Adrenal gland (tissue), 12 donors: Measurements from ENCODE around the gene CCL11. TPM values are rescaled to one million over a fixed set of nuclear protein-coding genes. Genes with fewer than 3 reads are reported as not detected.

ENCODE experiments used
- DNase-seq, 7 donors: peaks; one replicate each; pipeline ENCODE4 v3.0.0-alpha.2; 2019 to 2020
- H3K27ac ChIP-seq, 5 donors: fragments of 200-600 bp; sonication (generic) in 4 of 5; 1 replicate in 3 of 5; 2 replicates in 2 of 5; pipeline versions ENCODE4 v1.5.1 to v1.8.0; 2016 to 2020; ENCODE audit warnings: mild to moderate bottlenecking in 1 of 5
- H3K27me3 ChIP-seq: fragments of 200-600 bp; 2 replicates; pipeline ENCODE4 v1.8.0; 2021
- H3K36me3 ChIP-seq, 2 donors: fragments of 200-600 bp; replicated peaks in 1 of 2; 1 replicate in 1 of 2; 2 replicates in 1 of 2; pipeline versions ENCODE4 v1.5.1 to v1.8.0; 2018 to 2022
- H3K4me1 ChIP-seq, 2 donors: fragments of 200-600 bp; replicated peaks in 1 of 2; 1 replicate in 1 of 2; 2 replicates in 1 of 2; pipeline versions ENCODE4 v1.5.1 to v1.8.0; 2018 to 2021
- H3K4me3 ChIP-seq, 4 donors: fragments of 200-600 bp; sonication (generic) in 3 of 4; one replicate each; pipeline ENCODE4 v1.5.1; 2016 to 2018
- H3K9me3 ChIP-seq, 3 donors: fragments of 200-600 bp; sonication (generic) in 1 of 3; replicated peaks in 1 of 3; 1 replicate in 2 of 3; 2 replicates in 1 of 3; pipeline versions ENCODE4 v1.5.1 to v1.8.0; 2016 to 2021
- CTCF ChIP-seq, 6 experiments: fragments of 450-650 bp in 4 of 6; fragments of 200-600 bp in 2 of 6; sonication (generic) in 1 of 6; IDR thresholded peaks; 1 replicate in 5 of 6; 2 replicates in 1 of 6; pipeline versions ENCODE4 v1.5.1 to v1.8.0; 2016 to 2021; ENCODE audit warnings: antibody characterized with exemption in 6 of 6, mild to moderate bottlenecking in 2 of 6, moderate library complexity in 1 of 6
- POLR2A ChIP-seq, 2 donors: fragments of 450-650 bp; IDR thresholded peaks; one replicate each; pipeline ENCODE4 v1.6.1; 2017; ENCODE audit warnings: antibody characterized with exemption in 2 of 2, mild to moderate bottlenecking in 2 of 2, moderate library complexity in 1 of 2
- WGBS, 4 donors: extraction: QIAGEN DNeasy Blood & Tissue Kit in 2 of 4; methylation state at CpG; one replicate each; pipeline versions ENCODE4 v1.1.5 to v1.1.7; 2013 to 2017; 5-methylcytosine and 5-hydroxymethylcytosine counted together
- intact Hi-C, 2 donors: fragments of 100-400 bp; cut with DNase I; formaldehyde crosslinking; loops; one replicate each; pipeline versions ENCODE4 v1.14.1 to v1.15.0; 2022 to 2023
- polyA plus RNA-seq, 3 donors: library from polyadenylated mRNA; stranded (reverse); fragments of 200-250 nt in 2 of 3; fragments of 350-450 nt in 1 of 3; fragmentation: Illumina TruSeq in 1 of 3; extraction: RNeasy Lipid Tissue Mini Kit (QIAGEN cat#74804) in 1 of 3; gene quantifications; one replicate each; pipeline ENCODE4 v1.2.3, GENCODE V29; 2013 to 2014
- total RNA-seq, 9 donors: library from RNA; depleted of rRNA in 4 of 9; stranded (reverse); fragments of >200 nt in 4 of 9; fragments of 120-200 nt in 1 of 9; fragmentation: NEBNext Ultra II Directional in 1 of 9; extraction: Animal tissue kit (Norgen Biotek cat#: 25700) in 1 of 9; gene quantifications; one replicate each; pipeline versions ENCODE4 v1.1.0 to v1.2.4, GENCODE V29; 2013 to 2023
- donor health status: healthy with polysubstance abuse.
- donor health status: Bipolar disorder and iron deficiency.
- donor health status: DM: yes; HTN: yes; CAD: no.
- donor health status: DM: no; HTN: no; CAD: no.
- donor health status: DM: no; HTN: no; CAD: no.
- donor health status: DM: yes; HTN: yes; CAD: no.

Gene CCL11
- total and polyA plus RNA-seq, 12 donors = 0.24 to 0.88 (median 0.53) TPM; not detected in 7

GRCh38 chr17:34283571-34283970 lies 2.0 kb upstream of the CCL11 start:
- Histone ChIP-seq H3K4me1 (no peaks in the 10 kb centered on the region), H3K4me3 (no peak overlapping the region), H3K27ac (no peak overlapping the region), H3K27me3 (no peaks in the 10 kb centered on the region), H3K36me3 (no peaks in the 10 kb centered on the region), H3K9me3 (no peaks in the 10 kb centered on the region)
- 71 to 81% (median 73%) methylated on average over 6 of the region's 6 CpGs for WGBS, 4 donors
- DNase-seq = no peak
- TF ChIP-seq CTCF (IDR thresholded peaks at IDR 0.05) = no peak
- TF ChIP-seq POLR2A (IDR thresholded peaks at IDR 0.05) = no peak
- intact Hi-C loops = no loop called here

DNA sequence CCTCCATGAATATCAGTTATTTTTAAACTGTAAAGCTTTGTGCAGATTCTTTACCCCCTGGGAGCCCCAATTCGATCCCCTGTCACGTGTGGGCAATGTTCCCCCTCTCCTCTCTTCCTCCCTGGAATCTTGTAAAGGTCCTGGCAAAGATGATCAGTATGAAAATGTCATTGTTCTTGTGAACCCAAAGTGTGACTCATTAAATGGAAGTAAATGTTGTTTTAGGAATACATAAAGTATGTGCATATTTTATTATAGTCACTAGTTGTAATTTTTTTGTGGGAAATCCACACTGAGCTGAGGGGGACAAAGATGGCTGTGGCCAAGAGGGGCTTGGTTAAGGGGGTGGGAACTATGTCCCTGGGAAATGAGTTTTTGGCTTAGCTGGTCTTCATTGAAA lies 2.3 kb downstream of the CCL11 start:
- DNase-seq = no peak
- Histone ChIP-seq H3K4me1 (no peaks in the 10 kb centered on the region), H3K27me3 (no peaks in the 10 kb centered on the region), H3K27ac (no peak overlapping the region), H3K36me3 (no peaks in the 10 kb centered on the region), H3K4me3 (no peak overlapping the region), H3K9me3 (no peaks in the 10 kb centered on the region)
- intact Hi-C loops = no loop called here
- TF ChIP-seq CTCF (IDR thresholded peaks at IDR 0.05) = no peak
- TF ChIP-seq POLR2A (IDR thresholded peaks at IDR 0.05) = no peak
- 37 to 53% (median 44%) methylated on average over 2 of the region's 2 CpGs for WGBS, 4 donors

GRCh38 chr17:34290586-34290985 lies 5.0 kb downstream of the CCL11 start:
- no peak overlapping the region for H3K4me3 ChIP-seq
- 60 to 79% (median 71%) methylated on average over 1 to 4 of the region's 4 CpGs for WGBS, 4 donors
- no peaks in the 10 kb centered on the region for H3K9me3 ChIP-seq
- intact Hi-C loops = no loop called here
- no peaks in the 10 kb centered on the region for H3K4me1 ChIP-seq
- no peaks in the 10 kb centered on the region for H3K36me3 ChIP-seq
- TF ChIP-seq CTCF (IDR thresholded peaks at IDR 0.05) = no peak
- no peak for TF ChIP-seq POLR2A (IDR thresholded peaks at IDR 0.05)
- no peak for DNase-seq
- H3K27ac ChIP-seq = no peak overlapping the region
- H3K27me3 ChIP-seq = no peaks in the 10 kb centered on the region

DNA sequence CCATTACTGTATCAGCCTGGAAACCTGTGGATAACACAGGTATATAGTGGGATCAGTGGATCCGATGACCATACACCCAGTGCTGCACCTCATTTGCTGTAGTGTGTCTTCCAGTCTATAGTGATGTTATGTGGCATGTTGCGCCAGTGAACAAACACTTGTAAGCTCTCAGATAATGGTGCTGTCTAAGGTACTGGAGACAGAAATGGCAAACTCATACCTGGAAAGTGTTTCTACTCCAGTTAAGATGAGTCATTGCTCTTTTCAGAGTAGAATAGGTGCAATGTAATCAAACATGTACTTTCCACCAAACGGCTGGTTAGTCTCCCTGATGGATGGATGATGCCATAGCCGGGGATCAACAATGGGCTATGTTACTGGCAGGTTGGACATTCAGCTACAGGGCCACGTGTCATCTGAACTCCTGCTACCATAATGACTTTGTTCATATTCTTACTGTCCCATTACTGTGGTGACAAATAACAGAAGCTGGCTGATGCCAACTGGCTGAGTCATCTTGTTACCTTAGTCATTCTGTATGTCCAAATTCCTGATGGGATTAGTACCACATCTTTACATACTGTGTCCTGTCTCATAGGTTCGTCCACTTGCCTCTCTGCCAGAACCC lies 6.3 kb downstream of the CCL11 start:
- WGBS, 4 donors = 84 to 87% (median 85%) methylated on average over 5 to 6 of the region's 6 CpGs
- H3K27ac ChIP-seq = no peak overlapping the region

More for the DNA sequence above, 6.3 kb downstream of the CCL11 start:
- H3K9me3 ChIP-seq = no peaks in the 10 kb centered on the region
- intact Hi-C loops = no loop called here
- TF ChIP-seq CTCF (IDR thresholded peaks at IDR 0.05) (no peak), POLR2A (IDR thresholded peaks at IDR 0.05) (no peak)
- no peaks in the 10 kb centered on the region for H3K36me3 ChIP-seq
- H3K4me1 ChIP-seq = no peaks in the 10 kb centered on the region
- H3K4me3 ChIP-seq = no peak overlapping the region
- DNase-seq = no peak
- no peaks in the 10 kb centered on the region for H3K27me3 ChIP-seq
